GM19324 (cell line): Measurements from ENCODE around the gene CFAP298.

Experiments used
- ATAC-seq: cut with Tn5 transposase; IDR thresholded peaks from one replicate; pipeline ENCODE4 v1.9.1; 2021; ENCODE audit warnings: mild to moderate bottlenecking, moderate library complexity; ENCODE audit not compliant: unreplicated experiment, low FRiP score

Gene CFAP298

DNA sequence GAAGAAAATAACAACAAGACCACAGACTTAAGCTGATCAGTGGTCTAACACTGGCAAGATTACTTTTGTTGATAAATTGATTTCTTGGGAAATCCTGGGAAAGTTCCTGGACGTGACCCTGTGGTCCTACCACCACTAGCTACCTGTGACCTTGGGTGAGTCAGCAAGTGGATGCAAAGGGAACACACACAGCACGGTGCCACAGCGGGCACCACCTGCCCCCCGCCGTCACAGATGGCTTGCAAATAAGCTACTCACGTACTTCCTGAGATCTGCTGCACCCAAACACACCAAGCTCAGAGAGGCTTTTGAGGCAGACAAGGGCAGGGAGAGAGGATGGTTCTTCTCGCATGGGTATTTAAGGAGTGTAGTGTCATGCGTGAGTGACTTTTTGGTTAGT, 12.7 kb downstream of the CFAP298 start:
- no peak for ATAC-seq

- ATAC-seq: no peak
These were observed 13.1 kb downstream of the CFAP298 start for GRCh38 chr21:32599091-32599490.

- ATAC-seq: no peak
These were observed 15.0 kb downstream of the CFAP298 start for GRCh38 chr21:32597205-32597604.

GRCh38 chr21:32595431-32595830, 16.7 kb downstream of the CFAP298 start:
- no peak for ATAC-seq

DNA sequence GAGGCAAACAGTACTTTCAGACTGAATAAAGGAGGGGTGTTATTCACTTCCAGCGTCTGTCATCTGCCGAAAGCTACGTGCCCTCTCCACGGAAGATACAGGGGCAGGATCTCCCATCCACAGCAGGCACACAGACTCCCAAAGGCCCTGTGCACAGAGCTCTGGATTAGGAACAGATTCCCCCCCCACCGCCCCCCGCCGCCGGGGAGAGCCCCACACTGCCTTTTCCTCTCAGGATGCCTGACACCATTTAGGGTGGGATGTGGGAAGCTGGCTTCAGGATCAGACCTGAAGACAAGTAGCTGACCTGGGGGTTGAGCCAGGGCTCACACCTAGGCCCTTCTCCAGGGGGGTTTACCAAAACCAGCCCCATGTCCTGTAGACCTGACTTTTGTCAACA, 18.5 kb downstream of the CFAP298 start:
- no peak for ATAC-seq

GRCh38 chr21:32592929-32593502, 19.2 kb downstream of the CFAP298 start:
- no peak for ATAC-seq

- ATAC-seq: no peak
These were observed 22.0 kb downstream of the CFAP298 start for GRCh38 chr21:32590130-32590529.

DNA sequence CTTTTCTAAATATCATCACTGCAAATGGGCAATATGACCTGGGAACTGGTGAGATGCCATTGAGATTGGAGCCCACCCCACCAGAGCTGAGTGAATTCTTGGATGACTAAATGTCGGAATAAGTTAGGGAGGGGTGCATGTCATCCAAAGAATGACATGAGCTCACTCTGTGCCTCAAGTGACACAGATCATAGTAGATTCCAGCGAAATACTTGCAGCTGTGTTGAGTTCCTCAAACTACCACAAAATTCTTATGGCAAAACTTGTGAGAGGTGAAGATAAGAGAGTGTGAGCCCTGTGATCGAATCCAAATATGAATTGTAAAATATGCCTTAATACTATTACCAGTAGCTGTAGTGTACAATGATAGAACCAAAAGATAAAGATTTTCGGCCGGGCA, 24.5 kb downstream of the CFAP298 start:
- no peak for ATAC-seq

DNA sequence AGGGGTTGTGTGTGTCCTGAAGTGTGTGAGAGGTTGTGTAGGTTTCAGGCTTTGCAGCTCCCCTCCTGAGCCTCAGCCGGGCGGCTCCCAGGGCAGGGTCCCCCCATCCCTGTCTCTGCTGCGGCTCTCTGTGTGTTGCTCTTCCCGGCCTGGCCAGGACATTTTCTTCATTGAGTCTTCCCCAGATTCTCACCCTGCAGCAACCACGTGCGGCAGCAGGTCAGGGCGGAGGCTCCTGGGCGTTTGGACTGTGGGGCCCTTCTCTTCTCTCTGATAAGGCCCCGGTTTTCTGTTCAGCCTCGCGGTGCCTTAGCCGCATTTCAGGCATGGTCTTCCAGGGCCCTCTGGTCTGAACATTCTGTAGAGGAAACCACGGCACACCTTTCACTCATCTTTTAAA, 25.1 kb downstream of the CFAP298 start:
- no peak for ATAC-seq

GRCh38 chr21:32585970-32586369, 26.2 kb downstream of the CFAP298 start:
- ATAC-seq: no peak

DNA sequence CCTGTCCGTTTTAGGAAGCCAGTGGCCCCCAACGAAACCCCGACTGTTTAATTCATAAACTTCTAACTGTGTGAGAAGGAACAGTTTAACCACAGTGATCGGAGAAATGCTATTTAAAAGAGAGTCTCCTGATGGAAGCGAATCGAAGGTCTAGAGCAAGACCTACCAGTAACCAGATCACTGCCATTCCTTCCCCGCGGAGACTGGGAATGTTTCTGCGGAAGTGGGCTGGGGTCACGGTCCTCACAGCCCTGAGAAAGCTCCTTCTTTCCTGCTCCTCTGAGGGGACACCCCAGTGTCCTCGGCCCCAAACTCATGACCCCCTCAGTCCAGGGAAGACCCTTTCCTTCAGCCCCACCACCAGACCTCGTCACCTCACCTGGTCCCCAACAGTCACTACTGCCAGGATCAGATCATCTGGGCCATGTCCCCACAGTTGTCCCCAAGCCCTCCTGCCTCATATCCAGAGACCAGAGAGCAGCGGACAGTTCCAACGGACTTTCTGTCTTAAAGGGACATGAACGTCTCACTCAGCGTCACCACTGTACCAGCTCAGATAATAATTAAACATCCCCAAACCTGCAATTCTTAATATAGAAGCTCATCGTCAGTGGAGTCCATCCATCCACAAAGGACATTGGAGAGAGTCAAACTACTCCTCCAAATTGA, 27.0 kb downstream of the CFAP298 start, which contains the start of gene TCP10L:
TSS of gene TCP10L (minus strand) at position 482 of the 669 bp plus-strand sequence. CDS start 1,219 bp downstream, outside the sequence.
- no peak for ATAC-seq

DNA sequence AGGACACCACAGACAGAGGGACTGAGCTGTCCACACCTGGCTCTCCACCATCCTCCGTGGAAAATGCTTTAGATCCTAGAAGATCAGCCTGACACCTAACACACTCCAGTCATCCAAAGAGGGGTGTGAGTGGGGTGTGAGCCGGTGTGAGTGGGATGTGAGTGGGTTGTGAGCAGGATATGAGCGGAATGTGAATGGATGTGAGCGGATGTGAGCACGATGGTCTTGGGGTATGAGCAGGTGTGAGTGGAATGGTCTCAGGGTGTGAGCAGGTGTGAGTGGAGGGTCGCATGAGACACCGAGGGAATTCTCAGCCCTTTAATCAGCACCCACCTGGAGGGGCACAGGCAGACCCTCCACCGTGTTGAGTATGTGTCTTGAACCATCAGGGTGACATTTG, 27.7 kb downstream of the CFAP298 start:
- no peak for ATAC-seq

DNA sequence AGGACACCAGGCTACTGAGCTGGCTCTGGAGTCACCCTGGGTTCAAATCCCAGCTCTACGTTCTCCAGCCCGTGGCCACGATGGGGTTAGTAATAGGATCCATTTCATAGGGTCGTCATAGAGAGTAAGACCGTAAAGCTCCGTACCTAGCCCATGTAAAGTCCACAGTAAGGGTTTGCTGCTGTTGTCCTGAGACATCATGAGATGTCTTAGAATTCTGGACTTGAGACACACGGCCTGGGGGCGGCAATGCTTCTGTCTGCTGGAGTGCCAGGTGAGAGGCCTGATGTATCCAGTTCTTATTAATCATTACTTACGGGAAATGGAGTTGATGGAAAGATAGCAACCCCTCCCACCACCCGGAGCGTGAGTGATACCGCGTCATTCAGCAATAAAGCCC, 30.4 kb downstream of the CFAP298 start:
- ATAC-seq: no peak

- ATAC-seq: no peak
These were observed 31.2 kb downstream of the CFAP298 start for GRCh38 chr21:32580949-32581348.

- no peak for ATAC-seq
These were observed 34.0 kb downstream of the CFAP298 start for GRCh38 chr21:32578107-32578691.

DNA sequence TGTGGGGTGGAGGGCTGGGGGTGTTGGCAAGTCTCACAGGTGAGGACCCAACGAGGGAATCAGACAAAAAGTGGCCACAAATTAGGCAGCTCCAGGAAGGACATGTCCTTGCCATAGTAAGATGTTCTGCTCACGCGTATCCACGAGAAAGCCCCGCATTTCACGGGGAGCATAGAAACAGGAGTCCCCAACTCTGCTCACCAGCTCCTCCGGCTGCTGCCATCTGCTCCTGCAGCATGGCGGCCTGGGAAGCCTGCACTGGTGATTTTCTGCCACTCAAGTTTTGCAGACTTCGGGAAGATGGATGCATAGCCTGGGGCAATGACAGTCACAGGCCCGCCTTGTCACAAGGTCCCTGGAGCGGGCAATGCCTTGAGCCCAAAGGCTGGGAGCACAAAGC, 36.2 kb downstream of the CFAP298 start:
- no peak for ATAC-seq

- ATAC-seq: no peak
These were observed 36.9 kb downstream of the CFAP298 start for GRCh38 chr21:32574946-32575925.

DNA sequence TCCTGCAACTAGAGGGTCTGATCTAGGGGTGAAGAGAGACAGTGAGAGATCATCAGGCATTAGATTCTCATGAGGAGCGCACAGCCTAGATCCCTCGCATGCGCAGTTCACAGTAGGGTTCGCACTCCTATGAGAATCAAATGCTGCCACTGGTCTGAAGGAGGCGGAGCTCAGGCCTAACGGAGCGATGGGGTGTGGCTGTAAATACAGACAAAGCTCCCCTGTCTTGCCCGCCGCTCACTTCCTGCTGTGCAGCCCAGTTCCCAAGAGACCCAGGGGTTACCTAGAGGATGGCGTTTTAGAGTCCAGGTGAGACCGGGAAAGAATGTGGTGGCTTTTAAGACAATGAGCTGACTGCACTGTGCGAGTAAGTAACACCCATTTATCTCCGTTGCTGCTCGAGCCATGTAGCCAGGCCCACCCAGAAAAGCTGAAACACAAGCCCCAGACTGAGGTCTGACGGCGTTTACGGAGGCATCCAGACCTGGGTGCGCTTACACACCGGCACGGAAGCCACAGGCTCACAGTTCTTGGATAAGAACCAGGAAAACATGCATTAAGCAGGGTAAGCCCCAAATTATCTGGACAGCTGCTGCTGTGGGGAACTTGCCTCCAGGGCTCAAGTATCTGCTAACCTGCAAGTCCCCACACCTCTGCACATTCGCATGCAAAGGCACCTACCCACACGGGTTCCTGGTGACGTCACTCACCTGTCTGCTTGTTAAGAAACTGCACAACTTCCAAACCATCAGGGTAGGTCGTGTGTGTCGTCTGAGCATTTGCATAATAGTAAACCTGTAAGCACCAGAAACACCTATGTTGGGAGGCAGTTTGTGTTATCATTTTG, 39.4 kb downstream of the CFAP298 start:
- no peak for ATAC-seq

DNA sequence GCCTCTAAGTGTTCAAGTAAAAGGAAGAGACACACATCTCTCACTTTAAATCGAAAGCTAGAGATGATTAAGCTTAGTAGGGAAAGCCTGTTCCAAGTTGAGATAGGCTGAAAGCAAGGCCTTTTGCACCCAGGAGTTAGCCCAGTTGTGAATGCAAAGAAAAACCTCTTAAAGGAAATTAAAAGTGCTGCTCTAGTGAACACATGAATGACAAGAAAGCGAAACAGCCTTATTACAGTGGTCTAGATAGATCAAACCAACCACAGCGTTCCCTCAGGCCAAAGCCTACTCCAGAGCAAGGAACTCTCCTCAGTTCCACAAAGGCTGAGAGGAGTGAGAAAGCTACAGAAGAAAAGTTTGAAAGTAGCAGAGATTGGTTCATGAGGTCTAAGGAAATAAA, 41.7 kb downstream of the CFAP298 start:
- ATAC-seq: no peak
